ENCODE data around the gene CFDP1.

GRCh38 chr16:75452464-75453190 is 19.3 kb upstream of the CFDP1 start:
- no peak for TF ChIP-seq CTCF (IDR thresholded peaks at IDR 0.05; ENCODE audit: low read depth, low read length)
- TF ChIP-seq POLR2A (IDR thresholded peaks at IDR 0.05; ENCODE audit: extremely low read depth, insufficient read length) = no peak
- TF ChIP-seq, protein P1, sequence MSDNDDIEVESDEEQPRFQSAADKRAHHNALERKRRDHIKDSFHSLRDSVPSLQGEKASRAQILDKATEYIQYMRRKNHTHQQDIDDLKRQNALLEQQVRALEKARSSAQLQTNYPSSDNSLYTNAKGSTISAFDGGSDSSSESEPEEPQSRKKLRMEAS (IDR thresholded peaks at IDR 0.05; ENCODE audit: low read depth, low read length) = no peak
